MM.1S (cell line): Measurements from ENCODE around the gene PMM2.

Source experiments
- DNase-seq: peaks from one replicate; pipeline ENCODE4 v3.0.0-alpha.2; 2015
- H2AFZ ChIP-seq: fragments of 300-600 bp; sonication (generic); 2 replicates; pipeline ENCODE4 v1.6.0; 2016; ENCODE audit warnings: antibody characterized with exemption, low read length
- H3F3A ChIP-seq: fragments of 300-600 bp; sonication (generic); 2 replicates; pipeline ENCODE4 v1.6.1; 2016; ENCODE audit warnings: mild to moderate bottlenecking, antibody characterized with exemption, low read length, moderate library complexity, mixed read lengths; ENCODE audit not compliant: insufficient read depth
- H3K27ac ChIP-seq: fragments of 300-600 bp; sonication (generic); 2 replicates; pipeline ENCODE4 v1.5.1; 2016; ENCODE audit warnings: mild to moderate bottlenecking, low read length
- H3K27me3 ChIP-seq: fragments of 300-600 bp; sonication (generic); replicated peaks from 2 replicates; pipeline ENCODE4 v1.6.0; 2016; ENCODE audit warnings: low read length; ENCODE audit not compliant: insufficient read depth
- H3K36me3 ChIP-seq: fragments of 300-600 bp; sonication (generic); replicated peaks from 2 replicates; pipeline ENCODE4 v1.6.1; 2016; ENCODE audit warnings: mild to moderate bottlenecking, low read length, mixed read lengths; ENCODE audit not compliant: insufficient read depth
- H3K4me1 ChIP-seq: fragments of 300-600 bp; sonication (generic); 2 replicates; pipeline ENCODE4 v1.6.1; 2016; ENCODE audit warnings: low read length, mixed read lengths
- H3K4me2 ChIP-seq: fragments of 300-600 bp; sonication (generic); 2 replicates; pipeline ENCODE4 v1.6.0; 2016; ENCODE audit warnings: low read depth, low read length
- H3K4me3 ChIP-seq: fragments of 300-600 bp; sonication (generic); 2 replicates; pipeline ENCODE4 v1.5.1; 2016; ENCODE audit warnings: low read length, mixed read lengths
- H3K79me2 ChIP-seq: fragments of 300-600 bp; sonication (generic); 2 replicates; pipeline ENCODE4 v1.6.1; 2016; ENCODE audit warnings: mixed run types, low read length, mixed read lengths
- H3K9ac ChIP-seq: fragments of 300-600 bp; sonication (generic); 2 replicates; pipeline ENCODE4 v1.6.1; 2016; ENCODE audit warnings: low read length, mixed read lengths
- H3K9me2 ChIP-seq: fragments of 300-600 bp; sonication (generic); replicated peaks from 2 replicates; pipeline ENCODE4 v1.6.1; 2016; ENCODE audit warnings: mild to moderate bottlenecking, low read length, mixed read lengths; ENCODE audit not compliant: insufficient read depth
- H3K9me3 ChIP-seq: fragments of 300-600 bp; sonication (generic); replicated peaks from 2 replicates; pipeline ENCODE4 v1.6.1; 2016; ENCODE audit warnings: mild to moderate bottlenecking, low read length, mixed read lengths; ENCODE audit not compliant: insufficient read depth
- H4K20me1 ChIP-seq: fragments of 300-600 bp; sonication (generic); 2 replicates; pipeline ENCODE4 v1.6.1; 2016; ENCODE audit warnings: mild to moderate bottlenecking, low read length, moderate library complexity, mixed read lengths; ENCODE audit not compliant: insufficient read depth
- CTCF ChIP-seq: fragments of 300-600 bp; sonication (generic); IDR thresholded peaks from 2 replicates; pipeline ENCODE4 v1.5.1; 2016; ENCODE audit warnings: antibody characterized with exemption, low read length, mixed read lengths
- EZH2 ChIP-seq: fragments of 300-600 bp; sonication (generic); optimal IDR thresholded peaks from 2 replicates; pipeline ENCODE3; 2017; ENCODE audit warnings: low read depth, mild to moderate bottlenecking, antibody characterized with exemption, low read length, mixed read lengths
- EZH2phosphoT487 ChIP-seq: fragments of 300-600 bp; sonication (generic); IDR thresholded peaks from 2 replicates; pipeline ENCODE4 v1.6.1; 2018; ENCODE audit warnings: antibody characterized with exemption, low read length

Gene PMM2

GRCh38 chr16:8865145-8865882 is 67.7 kb downstream of the PMM2 start:
- TF ChIP-seq EZH2phosphoT487: no peak
- TF ChIP-seq EZH2: no peak
- no peak for TF ChIP-seq CTCF
- Histone ChIP-seq H3K79me2 (peaks cover 77% of the 10 kb centered on the region), H3K4me1 (no peaks in the 10 kb centered on the region; the same call in 1 of the 2 replicates), H4K20me1 (peaks cover 18% of the 10 kb centered on the region), H3K27me3 (no peaks in the 10 kb centered on the region), H3K4me3 (no peak overlapping the region), H3K9ac (no peak overlapping the region), H3K9me3 (no peaks in the 10 kb centered on the region), H2AFZ (no peak overlapping the region), H3K36me3 (no peaks in the 10 kb centered on the region), H3K9me2 (no peaks in the 10 kb centered on the region), H3F3A (peaks cover 5% of the 10 kb centered on the region; the same call in 1 of the 2 replicates), H3K27ac (no peak overlapping the region), H3K4me2 (no peak overlapping the region)
- DNase-seq: no peak

- Histone ChIP-seq H3K27me3 (no peaks in the 10 kb centered on the region), H3K9me2 (no peaks in the 10 kb centered on the region), H3K79me2 (peaks cover 69% of the 10 kb centered on the region), H3F3A (peaks cover 7% of the 10 kb centered on the region; the same call in 1 of the 2 replicates), H4K20me1 (peaks cover 17% of the 10 kb centered on the region), H2AFZ (no peak overlapping the region), H3K9me3 (no peaks in the 10 kb centered on the region), H3K4me1 (no peaks in the 10 kb centered on the region; the same call in 1 of the 2 replicates), H3K9ac (no peak overlapping the region), H3K4me2 (no peak overlapping the region), H3K36me3 (no peaks in the 10 kb centered on the region), H3K27ac (no peak overlapping the region), H3K4me3 (no peak overlapping the region)
- TF ChIP-seq CTCF: no peak
- TF ChIP-seq EZH2phosphoT487: no peak
- no peak for TF ChIP-seq EZH2
- DNase-seq: no peak
Observed at GRCh38 chr16:8866118-8866883, 68.7 kb downstream of the PMM2 start.

GRCh38 chr16:8866884-8867215 is 69.2 kb downstream of the PMM2 start:
- H3K9ac ChIP-seq: peak overlapping the region; percentile 80; the same call in 1 of the 2 replicates
- no peaks in the 10 kb centered on the region; the same call in 1 of the 2 replicates for H3K4me1 ChIP-seq
- H2AFZ ChIP-seq: no peak overlapping the region
- H3K9me3 ChIP-seq: no peaks in the 10 kb centered on the region
- H4K20me1 ChIP-seq: peaks cover 13% of the 10 kb centered on the region
- no peak overlapping the region for H3K27ac ChIP-seq
- H3K36me3 ChIP-seq: no peaks in the 10 kb centered on the region
- TF ChIP-seq CTCF (no peak), EZH2 (no peak), EZH2phosphoT487 (no peak)
- H3K27me3 ChIP-seq: no peaks in the 10 kb centered on the region
- peak overlapping the region; percentile 73 for H3K4me3 ChIP-seq
- no peak for DNase-seq
- H3F3A ChIP-seq: peaks cover 7% of the 10 kb centered on the region; the same call in 1 of the 2 replicates
- H3K9me2 ChIP-seq: no peaks in the 10 kb centered on the region
- H3K79me2 ChIP-seq: peaks cover 64% of the 10 kb centered on the region
- H3K4me2 ChIP-seq: peak overlapping the region; percentile 92
